ENCODE data around the gene SLC35F6. TPM values are rescaled to one million over a fixed set of nuclear protein-coding genes. Genes with fewer than 3 reads are reported as not detected.
A peak's percentile ranks its signal among the peaks of the same experiment; 100 is the strongest.

SLC35F6 gene
- total and polyA plus RNA-seq, 2 experiments from 2014 or later = 37.1 to 46.9 TPM

DNA sequence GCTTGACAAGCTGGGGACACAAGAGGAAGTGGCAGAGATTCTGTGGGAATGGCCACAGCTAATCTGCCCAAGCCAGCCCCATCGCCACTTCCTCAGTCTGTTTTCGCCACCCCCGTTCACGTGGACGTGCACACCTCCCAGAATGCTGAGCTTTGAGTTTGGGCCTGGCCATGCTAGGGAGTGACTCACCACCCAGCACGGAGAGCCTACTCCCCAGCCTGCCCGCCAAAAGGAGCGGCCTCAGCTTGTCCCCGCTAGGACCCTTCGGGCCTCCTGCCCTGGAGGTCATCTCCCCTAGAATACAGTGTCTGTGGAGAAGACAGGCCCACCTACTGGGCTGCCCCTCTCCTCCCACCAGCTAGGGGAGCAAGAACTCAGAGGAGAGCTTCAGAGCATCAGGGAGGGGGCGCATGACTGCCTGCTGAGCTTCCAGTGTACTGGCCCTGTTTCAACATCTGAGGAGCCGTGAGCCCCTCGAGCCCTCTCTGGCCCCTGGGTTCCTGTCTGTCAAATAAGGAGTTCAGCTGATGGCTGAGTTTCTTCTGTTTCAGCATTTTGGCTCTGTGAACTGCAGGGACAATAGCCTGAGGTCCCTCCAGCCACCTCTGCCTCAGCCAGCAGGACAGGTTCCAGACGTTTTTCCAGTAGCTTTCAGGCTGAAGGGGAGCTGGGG, 5.1 kb downstream of the SLC35F6 start:
- H3K36me3 ChIP-seq (ENCODE audit: low read depth) = no peaks in the 10 kb centered on the region
- peaks cover 5% of the 10 kb centered on the region; the same call in 1 of the 2 replicates for H4K20me1 ChIP-seq (ENCODE audit: insufficient read depth)
- H3F3A ChIP-seq (ENCODE audit: insufficient read depth) = peaks cover 11% of the 10 kb centered on the region
- in situ Hi-C loops (cut with MboI) = no loop called here
- H3K79me2 ChIP-seq (ENCODE audit: insufficient read depth) = peaks cover 99% of the 10 kb centered on the region
- H3K4me1 ChIP-seq (ENCODE audit: insufficient read depth) = peaks cover 39% of the 10 kb centered on the region
- no peaks in the 10 kb centered on the region for H3K27me3 ChIP-seq (replicated peaks; ENCODE audit: insufficient read depth)
- H2AFZ ChIP-seq = no peak overlapping the region
- peak; percentile 88 for DNase-seq
- peak overlapping the region; percentile 21 for H3K4me2 ChIP-seq (ENCODE audit: unreplicated experiment)
- TF ChIP-seq EZH2phosphoT487 (IDR thresholded peaks at IDR 0.05; ENCODE audit: insufficient read depth, low read depth) = no peak
- no peak for TF ChIP-seq EZH2 (IDR thresholded peaks at IDR 0.05; ENCODE audit: insufficient read depth, poor library complexity, severe bottlenecking)
- H3K4me3 ChIP-seq = no peak overlapping the region
- H3K9me2 ChIP-seq (ENCODE audit: insufficient read depth) = no peaks in the 10 kb centered on the region
- no peak overlapping the region for H3K9ac ChIP-seq
- H3K9me3 ChIP-seq (ENCODE audit: low read depth) = no peaks in the 10 kb centered on the region
- WGBS, 2 experiments (ENCODE audit: low coverage in 1 of 2, low lambda C conversion rate in 2 of 2, missing lambda C conversion rate in 2 of 2) = 17 to 22% methylated on average over 14 of the region's 14 CpGs
- H3K27ac ChIP-seq = peak overlapping the region; percentile 33

DNA sequence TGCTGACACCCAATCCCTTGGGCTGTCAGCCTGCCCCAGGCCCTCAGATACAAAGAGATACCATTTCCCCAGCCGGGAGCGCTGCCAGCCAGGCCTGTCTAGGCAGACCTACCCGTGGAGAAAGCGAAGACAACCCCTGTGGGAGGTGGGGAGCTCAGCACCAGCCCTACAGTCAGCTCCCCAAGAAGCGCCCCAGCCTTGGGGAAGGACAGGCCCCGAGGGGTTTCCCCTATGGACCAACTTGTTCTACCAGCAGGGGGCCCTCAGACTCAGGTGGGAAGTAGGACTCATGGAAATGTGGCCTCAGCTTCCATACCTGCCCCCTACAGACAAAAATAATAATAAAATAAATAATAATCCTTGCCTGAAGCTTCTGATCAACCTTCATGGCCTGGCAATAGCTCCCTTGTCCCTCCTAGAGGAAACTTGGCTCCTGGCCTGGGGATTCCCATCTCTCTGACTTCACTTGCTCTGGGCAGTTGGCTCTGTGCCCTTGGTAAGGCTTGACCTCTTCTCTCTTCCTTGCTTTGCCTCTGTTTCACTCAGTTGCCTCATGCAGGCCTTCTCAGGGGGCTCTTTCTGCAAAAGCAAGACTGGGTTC, 7.0 kb downstream of the SLC35F6 start:
- WGBS, 2 experiments (ENCODE audit: low coverage in 1 of 2, low lambda C conversion rate in 2 of 2, missing lambda C conversion rate in 2 of 2) = 77% methylated on average over 6 of the region's 6 CpGs
- Histone ChIP-seq H3K4me2 (ENCODE audit: unreplicated experiment) (peak overlapping the region; percentile 15), H3K27ac (no peak overlapping the region), H3K9ac (no peak overlapping the region), H3K27me3 (replicated peaks; ENCODE audit: insufficient read depth) (no peaks in the 10 kb centered on the region), H3K4me1 (ENCODE audit: insufficient read depth) (peaks cover 29% of the 10 kb centered on the region), H3K9me2 (ENCODE audit: insufficient read depth) (no peaks in the 10 kb centered on the region), H3K79me2 (ENCODE audit: insufficient read depth) (peaks cover 98% of the 10 kb centered on the region), H3K4me3 (no peak overlapping the region), H3K9me3 (ENCODE audit: low read depth) (no peaks in the 10 kb centered on the region), H3K36me3 (ENCODE audit: low read depth) (no peaks in the 10 kb centered on the region; the same call in 1 of the 2 replicates), H2AFZ (no peak overlapping the region), H4K20me1 (ENCODE audit: insufficient read depth) (peaks cover 5% of the 10 kb centered on the region; the same call in 1 of the 2 replicates), H3F3A (ENCODE audit: insufficient read depth) (peaks cover 11% of the 10 kb centered on the region)
- TF ChIP-seq EZH2 (IDR thresholded peaks at IDR 0.05; ENCODE audit: insufficient read depth, poor library complexity, severe bottlenecking) = no peak
- no peak for TF ChIP-seq EZH2phosphoT487 (IDR thresholded peaks at IDR 0.05; ENCODE audit: insufficient read depth, low read depth)
- in situ Hi-C loops (cut with MboI) = no loop called here
- peak; percentile 80 for DNase-seq

DNA sequence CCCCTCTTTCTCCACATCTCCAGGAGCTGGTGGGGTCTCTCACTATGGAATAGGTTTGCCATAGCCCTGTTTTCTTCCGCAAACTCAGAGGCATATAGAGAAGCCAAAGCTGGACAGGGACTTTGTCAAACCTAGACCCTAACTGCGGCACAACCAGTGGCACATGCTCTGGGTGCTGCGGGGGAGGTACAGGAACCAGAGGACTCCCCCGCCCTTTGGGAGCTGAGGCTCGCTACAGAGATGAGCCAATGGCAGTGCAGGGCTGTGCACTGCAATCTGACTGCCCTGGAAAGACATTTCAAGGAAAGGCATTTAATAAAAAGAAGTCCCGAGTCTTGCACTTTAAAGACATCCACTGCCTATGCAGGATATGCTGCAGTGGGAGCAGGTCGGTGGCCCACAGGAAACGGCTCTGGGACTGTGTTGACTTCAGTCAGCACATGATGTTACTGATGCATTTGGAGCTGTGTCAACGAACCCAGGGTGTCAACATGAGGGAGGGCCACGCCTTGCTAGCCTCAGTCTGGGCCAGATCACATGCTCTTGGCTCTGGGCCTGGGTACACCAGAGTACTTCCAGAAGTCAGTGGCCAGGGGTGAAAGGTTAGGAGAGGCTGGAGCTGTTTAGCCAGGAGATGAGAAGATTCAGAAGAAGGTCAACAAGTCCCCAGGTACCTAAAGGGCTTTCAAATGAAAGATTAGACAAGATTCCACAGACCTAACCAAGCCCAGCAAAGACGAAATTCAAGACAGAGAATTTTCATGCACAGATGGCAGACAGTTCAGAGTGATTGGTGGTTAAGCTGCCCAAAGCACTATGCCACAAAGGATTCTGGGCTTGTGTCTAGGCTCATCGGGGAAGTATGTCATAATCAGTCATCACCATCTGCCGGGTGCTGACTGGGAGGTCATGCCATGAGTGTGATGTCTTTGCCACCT, 8.2 kb downstream of the SLC35F6 start:
- no peak overlapping the region for H3K4me3 ChIP-seq
- peaks cover 5% of the 10 kb centered on the region; the same call in 1 of the 2 replicates for H4K20me1 ChIP-seq (ENCODE audit: insufficient read depth)
- no peaks in the 10 kb centered on the region; the same call in 1 of the 2 replicates for H3K36me3 ChIP-seq (ENCODE audit: low read depth)

DNA sequence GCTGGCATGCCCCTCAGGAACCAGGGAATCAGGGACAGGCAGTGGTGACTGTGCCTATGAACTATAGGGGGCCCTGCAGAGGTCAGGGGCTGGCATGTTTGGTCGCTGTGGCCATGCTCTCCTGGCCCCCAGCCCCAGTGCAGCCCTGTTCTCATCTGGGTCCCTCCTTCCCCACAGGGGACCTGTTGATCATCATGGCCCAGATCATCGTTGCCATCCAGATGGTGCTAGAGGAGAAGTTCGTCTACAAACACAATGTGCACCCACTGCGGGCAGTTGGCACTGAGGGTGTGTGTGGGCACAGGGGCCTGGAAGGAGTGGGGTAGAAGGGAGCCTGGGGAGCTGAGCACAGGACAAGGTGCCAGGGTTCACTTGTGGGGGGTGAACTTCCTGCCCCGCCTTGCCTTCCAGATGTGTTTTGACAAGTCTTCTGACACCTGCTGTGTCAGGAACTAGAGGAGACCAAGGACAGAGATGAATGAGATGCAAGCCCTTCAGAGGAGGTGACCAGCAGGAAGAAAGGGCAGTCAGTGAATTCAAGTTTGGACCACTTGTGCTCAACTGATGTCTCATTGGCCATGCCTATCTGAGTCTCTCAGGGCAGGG, 12.2 kb downstream of the SLC35F6 start:
- Histone ChIP-seq H3K36me3 (ENCODE audit: low read depth) (peaks cover 25% of the 10 kb centered on the region), H3K9ac (no peak overlapping the region), H3K9me3 (ENCODE audit: low read depth) (no peaks in the 10 kb centered on the region), H3K4me1 (ENCODE audit: insufficient read depth) (peaks cover 18% of the 10 kb centered on the region), H3K27me3 (replicated peaks; ENCODE audit: insufficient read depth) (no peaks in the 10 kb centered on the region), H3K4me2 (ENCODE audit: unreplicated experiment) (no peak overlapping the region), H3K27ac (no peak overlapping the region), H3K79me2 (ENCODE audit: insufficient read depth) (peaks cover 46% of the 10 kb centered on the region), H3K4me3 (no peak overlapping the region), H3K9me2 (ENCODE audit: insufficient read depth) (no peaks in the 10 kb centered on the region), H4K20me1 (ENCODE audit: insufficient read depth) (peaks cover 5% of the 10 kb centered on the region; the same call in 1 of the 2 replicates), H3F3A (ENCODE audit: insufficient read depth) (peaks cover 11% of the 10 kb centered on the region), H2AFZ (no peak overlapping the region)
- DNase-seq = no peak
- in situ Hi-C loops (cut with MboI) = no loop called here
- WGBS, 2 experiments (ENCODE audit: low coverage in 1 of 2, low lambda C conversion rate in 2 of 2, missing lambda C conversion rate in 2 of 2) = 89% methylated on average over 4 to 5 of the region's 5 CpGs
- no peak for TF ChIP-seq EZH2phosphoT487 (IDR thresholded peaks at IDR 0.05; ENCODE audit: insufficient read depth, low read depth)
- no peak for TF ChIP-seq EZH2 (IDR thresholded peaks at IDR 0.05; ENCODE audit: insufficient read depth, poor library complexity, severe bottlenecking)

More for the DNA sequence above, 8.2 kb downstream of the SLC35F6 start:
- Histone ChIP-seq H3F3A (ENCODE audit: insufficient read depth) (peaks cover 11% of the 10 kb centered on the region), H3K4me2 (ENCODE audit: unreplicated experiment) (peak overlapping the region; percentile 7), H3K4me1 (ENCODE audit: insufficient read depth) (peaks cover 29% of the 10 kb centered on the region), H3K9me3 (ENCODE audit: low read depth) (no peaks in the 10 kb centered on the region), H3K9me2 (ENCODE audit: insufficient read depth) (no peaks in the 10 kb centered on the region), H2AFZ (no peak overlapping the region), H3K9ac (no peak overlapping the region), H3K27ac (no peak overlapping the region), H3K27me3 (replicated peaks; ENCODE audit: insufficient read depth) (no peaks in the 10 kb centered on the region), H3K79me2 (ENCODE audit: insufficient read depth) (peaks cover 86% of the 10 kb centered on the region)
- TF ChIP-seq EZH2phosphoT487 (IDR thresholded peaks at IDR 0.05; ENCODE audit: insufficient read depth, low read depth) (no peak), EZH2 (IDR thresholded peaks at IDR 0.05; ENCODE audit: insufficient read depth, poor library complexity, severe bottlenecking) (no peak)
- in situ Hi-C loops (cut with MboI) = no loop called here
- peak; percentile 70 for DNase-seq
- 35 to 39% methylated on average over 13 of the region's 13 CpGs for WGBS, 2 experiments (ENCODE audit: low coverage in 1 of 2, low lambda C conversion rate in 2 of 2, missing lambda C conversion rate in 2 of 2)
